RCC 7860 (cell line): Measurements from ENCODE around the gene KRTAP9-6.
"Not testable (repeated sequence)": the region's sequence is repeated elsewhere in the genome, so short reads cannot be mapped to it uniquely, and the experiment has no call there.

ENCODE experiments used
- DNase-seq: peaks from one replicate; pipeline ENCODE4 v3.0.0-alpha.2; 2015; ENCODE audit warnings: low spot score
- FAIRE-seq: peaks from 2 replicates; lab custom pipeline; 2012; peaks lifted over from hg19 to GRCh38; lab: Jason Lieb, UNC

KRTAP9-6 gene

GRCh38 chr17:41265078-41265477 lies at the start of gene KRTAP9-6:
Gene KRTAP9-6, plus strand, starts transcription at chr17:41265378. Its CDS starts 0 bp downstream, at chr17:41265378.
- no peak for FAIRE-seq
- no peak for DNase-seq

GRCh38 chr17:41215681-41216080 lies 49.5 kb upstream of the KRTAP9-6 start:
- FAIRE-seq (no peak), DNase-seq (no peak)

GRCh38 chr17:41223821-41224220 lies 41.4 kb upstream of the KRTAP9-6 start:
- DNase-seq (no peak), FAIRE-seq (no peak)

- DNase-seq (no peak), FAIRE-seq (no peak)
These were observed 39.1 kb upstream of the KRTAP9-6 start for GRCh38 chr17:41226051-41226450.

GRCh38 chr17:41226598-41227095 lies 38.5 kb upstream of the KRTAP9-6 start, which contains the start of gene KRTAP9-2:
Gene KRTAP9-2, plus strand, starts transcription at chr17:41226648. Its CDS starts 7 bp downstream, at chr17:41226655.
- not testable (repeated sequence) for FAIRE-seq, DNase-seq

- no peak for FAIRE-seq
- no peak for DNase-seq
These were observed 35.1 kb upstream of the KRTAP9-6 start for GRCh38 chr17:41230094-41230493.

GRCh38 chr17:41231731-41232130 lies 33.4 kb upstream of the KRTAP9-6 start:
- FAIRE-seq (no peak), DNase-seq (no peak)

GRCh38 chr17:41232399-41233105 lies 32.6 kb upstream of the KRTAP9-6 start, which contains the start of gene KRTAP9-3:
Gene KRTAP9-3, plus strand, starts transcription at chr17:41232449. Its CDS starts 53 bp downstream, at chr17:41232502.
- DNase-seq, FAIRE-seq: not testable (repeated sequence)

- FAIRE-seq, DNase-seq: not testable (repeated sequence)
These were observed 28.1 kb upstream of the KRTAP9-6 start for GRCh38 chr17:41237116-41237515.

- not testable (repeated sequence) for FAIRE-seq
These were observed 27.2 kb upstream of the KRTAP9-6 start, which contains the start of gene KRTAP9-8 for GRCh38 chr17:41237949-41238437. Gene KRTAP9-8, plus strand, starts transcription at chr17:41237999. Its CDS starts 53 bp downstream, at chr17:41238052.

GRCh38 chr17:41246995-41247787 lies 18.0 kb upstream of the KRTAP9-6 start:
- FAIRE-seq, DNase-seq: not testable (repeated sequence)

More at GRCh38 chr17:41237949-41238437, 27.2 kb upstream of the KRTAP9-6 start, which contains the start of gene KRTAP9-8:
- DNase-seq: not testable (repeated sequence)

GRCh38 chr17:41249637-41250240 lies 15.4 kb upstream of the KRTAP9-6 start, which contains the start of gene KRTAP9-4:
Gene KRTAP9-4, plus strand, starts transcription at chr17:41249687. Its CDS starts 34 bp downstream, at chr17:41249721.
- not testable (repeated sequence) for DNase-seq, FAIRE-seq

GRCh38 chr17:41251261-41251660 lies 13.9 kb upstream of the KRTAP9-6 start:
- no peak for FAIRE-seq
- no peak for DNase-seq

GRCh38 chr17:41254861-41255260 lies 10.3 kb upstream of the KRTAP9-6 start:
- no peak for DNase-seq
- no peak for FAIRE-seq

- not testable (repeated sequence) for FAIRE-seq
These were observed 9.5 kb upstream of the KRTAP9-6 start, which contains the start of gene KRTAP9-9 for GRCh38 chr17:41255381-41256290. Gene KRTAP9-9, plus strand, starts transcription at chr17:41255384.

GRCh38 chr17:41256291-41256685 lies 8.9 kb upstream of the KRTAP9-6 start:
- no peak for DNase-seq

More at GRCh38 chr17:41255381-41256290, 9.5 kb upstream of the KRTAP9-6 start, which contains the start of gene KRTAP9-9:
- not testable (repeated sequence) for DNase-seq

GRCh38 chr17:41258406-41258805 lies 6.8 kb upstream of the KRTAP9-6 start:
- DNase-seq: no peak
- no peak for FAIRE-seq

More at GRCh38 chr17:41256291-41256685, 8.9 kb upstream of the KRTAP9-6 start:
- no peak for FAIRE-seq

GRCh38 chr17:41263212-41263611 lies 2.0 kb upstream of the KRTAP9-6 start:
- no peak for FAIRE-seq
- DNase-seq: no peak

GRCh38 chr17:41264599-41264998 lies 579 bp upstream of the KRTAP9-6 start:
- FAIRE-seq: no peak
- DNase-seq: no peak
